Activated naive CD8-positive, alpha-beta T cell treated with anti-CD3 and anti-CD28 coated beads for 36 hours (primary cell): Measurements from ENCODE around the gene TPCN2. TPM values are rescaled to one million over a fixed set of nuclear protein-coding genes. Genes with fewer than 3 reads are reported as not detected.

Experiments
- DNase-seq: peaks from one replicate; pipeline ENCODE4 v3.0.0; 2021
- H3K27ac Mint-ChIP-seq: one replicate; pipeline ENCODE4 v1.8.0; 2022; ENCODE audit warnings: mild to moderate bottlenecking, moderate library complexity, mixed read lengths
- H3K27me3 Mint-ChIP-seq: one replicate; pipeline ENCODE4 v1.8.0; 2022; ENCODE audit warnings: mild to moderate bottlenecking, mixed read lengths
- H3K36me3 Mint-ChIP-seq: one replicate; pipeline ENCODE4 v1.8.0; 2021; ENCODE audit warnings: mild to moderate bottlenecking, mixed read lengths
- H3K4me1 Mint-ChIP-seq: one replicate; pipeline ENCODE4 v1.8.0; 2021; ENCODE audit warnings: mixed read lengths
- H3K4me3 Mint-ChIP-seq: one replicate; pipeline ENCODE4 v1.8.0; 2022; ENCODE audit warnings: mild to moderate bottlenecking, moderate library complexity, mixed read lengths
- H3K9me3 Mint-ChIP-seq: one replicate; pipeline ENCODE4 v1.8.0; 2022; ENCODE audit warnings: mixed read lengths
- total RNA-seq, 2 experiments: library from RNA; stranded (reverse); gene quantifications; one replicate each; pipeline ENCODE4 v1.2.3, GENCODE V29; 2021

The TPCN2 gene
- total RNA-seq, 2 experiments from 2014 or later, result 10.9 to 11.3 TPM

DNA sequence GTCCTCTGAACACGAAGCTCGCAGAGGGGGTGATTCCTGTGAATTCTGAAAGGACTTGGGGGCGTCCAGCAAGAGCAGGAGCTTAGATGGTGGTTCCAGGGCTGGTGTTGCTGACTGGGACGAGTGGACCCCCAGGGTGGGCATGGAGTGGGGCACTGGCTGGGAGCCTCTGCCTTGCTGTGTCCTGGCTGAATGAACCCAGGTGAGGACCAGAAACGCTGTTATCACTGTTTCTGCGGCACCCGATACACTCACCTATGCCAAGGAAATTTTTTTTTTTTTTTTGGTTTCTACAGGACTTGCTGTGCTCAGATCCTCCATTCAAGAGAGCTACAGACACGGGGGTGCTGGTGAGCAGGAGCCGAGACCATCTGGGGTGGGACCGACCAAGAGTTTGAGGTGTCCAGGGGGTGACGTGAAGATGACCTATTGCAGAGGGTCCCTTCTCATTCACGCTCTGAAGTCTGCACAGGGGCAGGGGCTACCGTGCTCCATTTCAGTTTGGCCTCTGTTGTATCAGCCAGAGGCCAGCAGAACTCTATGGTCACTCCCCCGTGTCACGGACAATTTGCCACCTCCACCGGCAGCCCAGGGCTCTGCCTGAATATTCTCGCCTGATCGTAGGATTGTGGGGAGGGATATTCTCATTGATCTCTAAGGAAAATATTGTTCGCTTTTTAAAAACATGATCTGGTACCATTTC is 110.6 kb downstream of the TPCN2 start:
- no peak for DNase-seq
- Mint-ChIP-seq H3K4me3 (no peak overlapping the region), H3K9me3 (peaks cover 12% of the 10 kb centered on the region), H3K27ac (no peak overlapping the region), H3K4me1 (peaks cover 11% of the 10 kb centered on the region), H3K36me3 (peaks cover 7% of the 10 kb centered on the region), H3K27me3 (peaks cover 3% of the 10 kb centered on the region)

DNA sequence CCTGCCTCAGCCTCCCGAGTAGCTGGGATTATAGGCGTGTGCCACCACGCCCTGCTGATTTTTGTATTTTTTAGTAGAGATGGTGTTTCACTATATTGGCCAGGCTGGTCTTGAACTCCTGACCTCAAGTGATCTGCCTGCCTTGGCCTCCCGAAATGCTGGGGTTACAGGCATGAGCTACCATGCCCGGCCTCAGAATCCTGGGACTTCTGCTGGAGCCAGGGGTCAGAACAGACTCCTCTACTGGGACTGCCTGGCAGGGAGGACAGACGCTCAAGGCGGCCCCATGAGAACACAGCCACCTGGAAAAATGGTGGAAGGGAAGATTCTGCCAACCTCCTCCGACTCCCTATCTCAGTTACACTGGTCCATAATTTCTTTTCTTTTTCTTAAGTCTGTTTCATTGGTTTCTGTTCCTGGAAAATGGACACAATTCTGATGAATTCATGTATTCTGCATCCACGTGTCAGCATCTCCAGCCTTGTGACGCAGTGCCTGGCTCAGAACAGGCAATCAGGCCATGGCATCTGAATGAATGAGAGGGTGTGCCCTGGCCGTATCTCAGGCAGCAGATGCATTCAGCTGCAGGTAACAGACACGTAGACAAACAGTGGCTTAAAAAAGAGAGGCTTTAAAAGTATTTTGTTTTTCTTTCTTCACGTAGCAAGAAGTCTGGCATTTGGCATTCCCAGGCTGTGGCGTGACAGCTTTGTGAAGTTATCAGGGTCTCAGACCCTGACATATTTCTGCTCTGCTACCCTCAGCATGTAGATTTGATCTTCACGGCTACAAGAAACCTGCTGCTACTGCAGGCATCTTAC is 111.8 kb downstream of the TPCN2 start:
- peaks cover 11% of the 10 kb centered on the region for H3K4me1 Mint-ChIP-seq
- H3K36me3 Mint-ChIP-seq, result peaks cover 7% of the 10 kb centered on the region
- peaks cover 12% of the 10 kb centered on the region for H3K9me3 Mint-ChIP-seq
- H3K4me3 Mint-ChIP-seq, result no peak overlapping the region
- no peak overlapping the region for H3K27ac Mint-ChIP-seq
- peaks cover 3% of the 10 kb centered on the region for H3K27me3 Mint-ChIP-seq
- no peak for DNase-seq

DNA sequence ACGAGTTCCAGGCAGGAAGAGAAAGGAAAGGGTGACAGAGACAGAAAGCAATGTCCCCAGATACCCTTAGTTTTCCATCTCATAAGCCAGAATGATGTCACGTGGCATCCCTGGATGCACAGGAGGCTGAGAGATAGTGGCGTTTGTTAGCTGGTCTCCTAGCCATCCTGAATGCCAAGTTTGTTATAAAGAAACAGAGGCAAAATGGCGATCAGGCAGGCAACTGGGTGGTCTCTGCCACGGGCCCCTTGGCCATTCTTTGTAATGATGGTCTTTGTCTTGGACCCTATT is 112.3 kb downstream of the TPCN2 start:
- H3K4me1 Mint-ChIP-seq, result peaks cover 6% of the 10 kb centered on the region
- peaks cover 7% of the 10 kb centered on the region for H3K36me3 Mint-ChIP-seq
- no peak for DNase-seq
- peaks cover 3% of the 10 kb centered on the region for H3K27me3 Mint-ChIP-seq
- peaks cover 12% of the 10 kb centered on the region for H3K9me3 Mint-ChIP-seq
- H3K27ac Mint-ChIP-seq, result no peak overlapping the region
- H3K4me3 Mint-ChIP-seq, result no peak overlapping the region

DNA sequence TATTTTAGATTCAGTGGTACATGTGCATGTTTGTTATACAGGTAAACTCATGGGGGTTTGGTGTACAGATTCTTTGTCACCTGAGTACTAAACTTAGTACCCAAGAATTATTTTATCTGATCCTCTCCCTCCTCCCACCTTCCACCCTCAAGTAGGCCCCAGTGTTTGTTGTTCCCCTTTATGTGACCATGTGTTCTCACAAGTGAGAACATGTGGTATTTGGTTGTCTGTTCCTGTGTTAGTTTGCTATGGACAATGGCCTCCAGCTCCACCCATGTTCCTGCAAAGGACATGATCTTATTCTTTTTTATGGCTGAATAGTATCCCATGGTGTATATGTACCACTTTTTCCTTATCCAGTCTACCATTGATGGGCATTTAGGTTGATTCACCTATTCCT is 113.8 kb downstream of the TPCN2 start:
- Mint-ChIP-seq H3K27ac (no peak overlapping the region), H3K27me3 (peaks cover 5% of the 10 kb centered on the region), H3K9me3 (peaks cover 12% of the 10 kb centered on the region), H3K36me3 (peaks cover 7% of the 10 kb centered on the region), H3K4me3 (no peak overlapping the region), H3K4me1 (peaks cover 11% of the 10 kb centered on the region)
- DNase-seq, result no peak

DNA sequence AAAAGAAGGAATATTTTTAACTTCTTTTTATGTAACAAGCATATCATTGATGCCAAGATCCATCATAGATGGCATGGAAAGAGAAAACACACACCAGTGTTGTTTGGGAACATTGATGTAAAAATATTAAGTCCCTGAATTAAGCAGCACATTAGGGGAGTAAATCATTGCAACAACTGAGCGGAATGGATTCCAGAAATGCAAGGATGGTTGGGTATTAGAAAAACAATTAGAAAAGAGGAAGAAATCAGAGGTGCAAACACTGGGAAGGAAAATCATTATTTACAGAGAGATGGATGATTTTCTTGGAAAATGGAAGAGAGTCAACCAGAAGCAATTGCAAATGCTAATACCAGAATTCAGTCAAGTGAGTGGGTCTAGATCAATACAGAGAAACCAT is 115.1 kb downstream of the TPCN2 start:
- H3K36me3 Mint-ChIP-seq, result peaks cover 7% of the 10 kb centered on the region
- DNase-seq, result no peak
- peaks cover 4% of the 10 kb centered on the region for H3K27me3 Mint-ChIP-seq
- H3K4me1 Mint-ChIP-seq, result peaks cover 16% of the 10 kb centered on the region
- H3K4me3 Mint-ChIP-seq, result no peak overlapping the region
- peaks cover 12% of the 10 kb centered on the region for H3K9me3 Mint-ChIP-seq
- no peak overlapping the region for H3K27ac Mint-ChIP-seq

DNA sequence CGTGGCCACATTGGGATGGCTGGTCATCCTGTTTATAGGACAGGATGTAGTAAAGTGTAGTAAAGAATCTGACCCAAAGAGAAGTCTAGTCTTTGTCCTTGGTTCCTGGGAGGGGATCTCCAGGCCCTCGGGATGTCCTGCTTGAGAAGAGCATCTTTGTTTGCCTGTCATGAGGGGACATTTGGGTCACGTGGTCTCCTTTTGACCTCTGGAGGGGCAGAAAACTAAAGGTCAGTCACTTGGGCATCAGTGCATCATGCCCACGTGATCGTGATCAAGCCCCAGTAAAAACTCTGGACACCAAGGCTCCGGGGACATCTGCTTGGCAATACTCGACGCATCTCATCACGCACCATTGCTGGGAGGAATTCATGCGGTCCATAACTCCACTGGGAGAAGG is 116.1 kb downstream of the TPCN2 start:
- Mint-ChIP-seq H3K36me3 (peaks cover 7% of the 10 kb centered on the region), H3K27me3 (peaks cover 4% of the 10 kb centered on the region), H3K9me3 (peaks cover 12% of the 10 kb centered on the region), H3K4me1 (peaks cover 16% of the 10 kb centered on the region), H3K4me3 (no peak overlapping the region), H3K27ac (no peak overlapping the region)
- DNase-seq, result no peak

DNA sequence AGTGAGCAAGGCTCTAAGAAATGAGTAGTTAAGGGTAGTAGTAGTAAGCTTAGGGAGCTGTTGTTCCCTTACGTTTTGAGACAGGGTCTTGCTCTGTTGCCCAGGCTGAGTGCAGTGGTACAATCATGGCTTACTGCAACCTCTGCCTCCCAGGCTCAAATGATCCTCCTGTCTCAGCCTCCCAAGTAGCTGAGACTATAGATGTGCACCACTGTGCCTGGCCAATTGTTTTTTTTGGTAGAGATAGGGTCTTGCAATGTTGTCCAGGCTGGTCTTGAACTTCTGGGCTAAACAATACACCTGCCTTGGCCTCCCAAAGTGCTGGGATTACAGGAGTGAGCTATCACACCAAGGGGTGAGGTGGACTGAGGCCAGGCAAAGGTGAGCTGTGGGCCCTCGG is 117.0 kb downstream of the TPCN2 start:
- Mint-ChIP-seq H3K27ac (no peak overlapping the region), H3K9me3 (peaks cover 12% of the 10 kb centered on the region), H3K27me3 (peaks cover 4% of the 10 kb centered on the region)

DNA sequence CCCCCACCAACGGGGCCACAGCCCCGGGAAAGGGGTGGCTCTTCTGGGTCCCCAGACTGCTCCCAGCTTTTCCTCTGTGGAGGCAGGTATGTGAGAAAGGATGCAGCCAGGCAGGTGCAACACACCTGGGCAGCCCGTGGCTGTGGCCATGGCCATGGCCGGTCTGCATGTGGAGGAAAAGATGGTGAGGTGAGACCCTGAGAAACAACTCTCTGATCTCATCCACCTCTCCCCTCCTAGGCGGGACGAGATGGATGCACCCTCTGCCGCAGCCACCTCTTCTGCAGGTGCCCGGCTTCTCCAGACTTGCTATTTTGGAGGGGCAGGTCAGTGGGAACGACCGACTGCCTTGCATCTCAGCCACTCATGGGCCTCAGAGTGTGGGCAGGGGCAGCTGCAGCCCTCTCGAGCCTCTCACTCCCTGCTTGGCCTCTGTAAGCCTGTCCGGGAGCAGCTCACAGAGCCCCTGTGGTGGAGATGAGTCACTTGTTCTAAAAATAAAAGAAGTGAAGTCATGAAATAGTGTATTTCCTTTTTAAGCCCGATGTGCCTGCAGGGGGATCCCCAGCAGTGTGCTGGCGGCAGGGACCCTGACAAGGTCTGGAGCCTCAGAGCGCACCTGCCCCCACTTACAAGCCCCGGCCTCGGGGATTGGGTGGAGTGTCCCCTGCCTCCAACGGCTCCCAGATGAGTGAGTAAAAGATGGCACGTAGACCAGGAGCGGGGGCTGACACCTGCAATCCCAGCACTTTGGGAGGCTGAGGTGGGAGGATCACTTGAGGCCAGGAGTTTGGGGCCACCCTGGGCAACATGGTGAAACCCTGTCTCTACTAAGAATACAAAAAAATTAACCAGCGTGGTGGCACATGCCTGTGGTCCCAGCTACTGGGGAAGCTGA is 117.7 kb downstream of the TPCN2 start:
- DNase-seq, result peak; percentile 73
- Mint-ChIP-seq H3K4me3 (peak overlapping the region; percentile 66), H3K9me3 (peaks cover 12% of the 10 kb centered on the region), H3K36me3 (peaks cover 7% of the 10 kb centered on the region), H3K4me1 (peaks cover 16% of the 10 kb centered on the region), H3K27ac (peak overlapping the region; percentile 92), H3K27me3 (peaks cover 4% of the 10 kb centered on the region)

More for the DNA sequence above, 117.0 kb downstream of the TPCN2 start:
- no peak for DNase-seq
- H3K4me1 Mint-ChIP-seq, result peaks cover 16% of the 10 kb centered on the region
- peaks cover 7% of the 10 kb centered on the region for H3K36me3 Mint-ChIP-seq
- no peak overlapping the region for H3K4me3 Mint-ChIP-seq

DNA sequence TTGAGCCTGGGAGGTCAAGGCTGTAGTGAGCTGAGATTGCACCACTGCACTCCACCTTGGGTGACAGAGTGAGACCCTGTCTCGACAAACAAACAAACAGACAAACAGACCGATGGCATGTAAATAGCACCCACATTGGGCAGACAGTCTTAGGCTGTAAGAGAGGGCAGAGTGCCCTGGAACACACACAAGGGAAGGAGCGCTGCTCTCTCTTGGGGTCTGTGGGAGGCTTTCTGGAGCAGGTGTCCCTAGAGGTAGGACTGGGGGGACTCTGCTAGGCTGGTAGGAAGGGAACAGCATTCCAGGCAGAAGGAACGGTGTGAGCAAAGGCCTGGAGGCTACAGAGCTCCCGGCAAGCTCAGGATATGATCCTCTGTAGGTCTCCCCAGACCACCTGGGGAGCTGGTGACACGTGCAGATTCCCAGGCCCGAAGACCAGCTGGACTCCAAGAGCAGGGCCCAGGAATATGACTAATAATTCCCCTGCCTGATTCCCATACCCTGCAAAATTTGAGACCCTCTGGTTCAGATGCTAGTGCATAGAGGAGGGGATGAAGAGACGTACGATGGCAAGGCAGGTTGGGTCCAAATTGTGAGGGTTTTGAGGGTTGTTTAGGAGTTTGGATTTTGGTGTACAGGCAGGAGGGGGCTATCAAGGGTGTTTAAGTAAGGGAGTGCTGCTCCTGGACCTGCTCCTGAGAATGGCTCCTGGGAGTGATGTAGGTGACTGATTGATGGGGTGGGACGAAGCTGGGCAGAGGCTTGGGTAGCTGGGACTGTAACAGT is 118.6 kb downstream of the TPCN2 start:
- Mint-ChIP-seq H3K27ac (peak overlapping the region; percentile 92), H3K9me3 (peaks cover 12% of the 10 kb centered on the region), H3K4me3 (peak overlapping the region; percentile 66), H3K36me3 (peaks cover 7% of the 10 kb centered on the region), H3K27me3 (peaks cover 4% of the 10 kb centered on the region), H3K4me1 (peaks cover 16% of the 10 kb centered on the region)
- no peak for DNase-seq

DNA sequence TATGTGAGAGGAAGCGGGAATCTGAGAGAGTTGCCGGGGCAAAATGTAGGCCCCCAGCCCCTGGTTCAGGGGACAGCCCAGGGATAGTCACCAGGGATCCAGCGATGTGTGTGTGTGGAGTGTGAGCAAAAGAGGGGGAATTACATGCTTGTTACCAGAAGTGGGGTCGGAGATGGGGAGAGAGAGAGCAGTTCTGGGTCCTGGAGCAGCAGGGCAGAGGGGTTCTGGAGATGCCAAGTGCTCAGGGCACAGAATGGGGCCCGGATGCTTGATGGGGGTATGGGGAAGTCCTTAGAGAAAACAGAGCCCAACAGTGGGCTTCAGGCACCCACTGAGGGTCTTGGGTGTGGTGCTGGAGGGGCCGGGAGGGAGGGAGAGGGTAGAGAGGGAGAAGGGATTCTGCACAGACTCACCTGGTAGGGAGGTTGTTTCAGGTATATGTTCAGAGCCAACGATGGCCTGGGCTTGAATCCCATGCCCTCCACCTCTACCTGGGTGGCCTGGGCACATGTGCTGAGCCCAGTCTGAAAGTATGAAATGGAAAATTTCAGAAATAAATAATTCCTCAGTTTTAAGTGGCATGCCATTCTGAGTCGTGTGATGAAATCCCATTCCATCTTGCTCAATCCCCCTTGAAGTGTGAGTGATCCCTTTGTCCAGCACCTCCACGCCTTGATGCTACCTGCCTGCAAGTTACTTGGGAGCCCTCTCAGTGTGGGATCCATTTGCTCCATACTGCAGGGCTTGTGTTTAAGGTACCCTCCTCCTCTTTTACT is 119.4 kb downstream of the TPCN2 start:
- H3K27me3 Mint-ChIP-seq, result peaks cover 4% of the 10 kb centered on the region
- H3K9me3 Mint-ChIP-seq, result peaks cover 6% of the 10 kb centered on the region
- no peak overlapping the region for H3K27ac Mint-ChIP-seq
- peaks cover 3% of the 10 kb centered on the region for H3K36me3 Mint-ChIP-seq
- no peak overlapping the region for H3K4me3 Mint-ChIP-seq
- no peak for DNase-seq
- peaks cover 16% of the 10 kb centered on the region for H3K4me1 Mint-ChIP-seq

DNA sequence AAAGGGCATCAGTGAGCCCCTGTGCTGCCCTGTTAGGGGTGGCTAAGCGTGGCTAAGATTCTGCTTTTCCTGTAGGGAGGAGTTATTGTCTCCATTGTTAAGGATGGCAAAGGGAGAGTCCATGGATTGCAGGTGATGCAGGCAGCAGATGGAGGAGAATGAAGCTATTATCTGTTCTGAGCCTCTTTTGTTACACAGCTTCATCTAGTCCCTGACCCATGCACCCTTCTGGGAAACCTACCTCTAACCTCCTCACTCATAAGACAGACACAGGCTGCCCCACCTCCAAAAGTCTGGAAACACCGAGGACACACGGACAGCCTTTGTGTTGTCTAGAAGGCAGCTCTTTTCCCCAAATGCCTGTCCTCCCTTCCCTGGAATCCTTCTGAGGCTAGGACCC is 120.7 kb downstream of the TPCN2 start:
- H3K27me3 Mint-ChIP-seq, result peaks cover 4% of the 10 kb centered on the region
- no peak for DNase-seq

DNA sequence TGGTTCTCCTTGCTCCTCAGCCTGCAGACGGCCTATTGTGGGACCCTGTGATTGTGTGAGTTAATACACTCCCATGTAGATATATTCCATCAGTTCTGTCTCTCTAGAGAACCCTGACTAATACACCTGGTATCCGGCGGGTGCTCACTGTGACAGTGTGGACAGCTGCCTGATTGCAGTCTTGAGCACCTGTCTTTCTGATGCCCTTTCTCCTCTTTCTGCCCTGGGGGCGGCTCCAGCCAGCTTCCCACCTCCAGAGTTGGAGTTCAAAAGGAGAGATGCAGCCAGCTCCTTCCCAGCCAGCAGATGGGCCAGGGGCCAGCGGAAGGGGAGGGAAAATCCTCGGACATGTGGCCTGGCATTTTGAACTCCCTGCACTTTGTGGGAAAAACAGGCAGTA is 122.0 kb downstream of the TPCN2 start:
- no peak overlapping the region for H3K4me3 Mint-ChIP-seq
- no peaks in the 10 kb centered on the region for H3K36me3 Mint-ChIP-seq
- H3K9me3 Mint-ChIP-seq, result peaks cover 1% of the 10 kb centered on the region
- no peak overlapping the region for H3K27ac Mint-ChIP-seq
- H3K4me1 Mint-ChIP-seq, result peaks cover 16% of the 10 kb centered on the region
- H3K27me3 Mint-ChIP-seq, result peaks cover 4% of the 10 kb centered on the region
- DNase-seq, result no peak

More for the DNA sequence above, 120.7 kb downstream of the TPCN2 start:
- Mint-ChIP-seq H3K4me1 (peaks cover 16% of the 10 kb centered on the region), H3K36me3 (no peaks in the 10 kb centered on the region), H3K27ac (no peak overlapping the region), H3K4me3 (no peak overlapping the region), H3K9me3 (no peaks in the 10 kb centered on the region)

DNA sequence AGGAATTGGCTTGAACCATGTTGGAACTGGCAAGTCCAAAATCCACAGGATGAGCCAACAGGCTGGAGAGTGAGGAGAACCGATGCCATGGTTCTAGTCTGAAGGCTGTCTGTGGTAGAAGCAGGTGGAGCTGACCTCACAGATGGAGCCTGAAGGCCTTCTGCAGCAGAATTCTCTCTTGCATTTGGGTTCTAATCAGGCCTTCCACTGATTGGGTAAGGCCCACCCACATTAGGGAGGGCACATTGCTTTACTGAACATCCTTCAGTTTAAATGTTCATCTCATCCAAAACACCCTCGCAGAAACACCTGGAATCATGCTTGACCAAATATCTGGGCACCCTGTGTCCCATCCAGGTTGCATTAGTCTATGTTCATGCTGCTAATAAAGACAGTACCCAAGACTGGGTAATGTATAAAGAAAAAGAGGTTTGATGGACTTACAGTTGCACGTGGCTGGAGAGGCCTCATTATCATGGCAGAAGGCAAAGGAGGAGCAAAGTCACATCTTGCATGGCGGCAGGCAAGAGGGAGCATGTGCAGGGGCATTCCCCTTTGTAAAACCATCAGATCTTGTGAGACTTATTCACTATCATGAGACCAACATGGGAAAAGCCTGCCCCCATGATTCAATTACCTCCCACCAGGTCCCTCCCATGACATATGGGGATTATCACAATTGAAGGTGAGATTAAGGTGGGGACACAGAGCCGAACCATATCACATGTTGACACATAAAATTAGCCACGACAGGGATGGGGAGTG is 122.9 kb downstream of the TPCN2 start:
- peaks cover 12% of the 10 kb centered on the region for H3K4me1 Mint-ChIP-seq
- peaks cover 1% of the 10 kb centered on the region for H3K9me3 Mint-ChIP-seq
- H3K36me3 Mint-ChIP-seq, result no peaks in the 10 kb centered on the region
- peaks cover 4% of the 10 kb centered on the region for H3K27me3 Mint-ChIP-seq
- DNase-seq, result no peak
- no peak overlapping the region for H3K27ac Mint-ChIP-seq
- H3K4me3 Mint-ChIP-seq, result no peak overlapping the region
